GM12864 (cell line): ENCODE results near the gene MPL.

Experiments
- DNase-seq: peaks from one replicate; pipeline ENCODE4 v3.0.0-alpha.2; 2011; ENCODE audit warnings: low read depth
- H3K4me3 ChIP-seq: 2 replicates; pipeline ENCODE4 v1.5.1; 2011; ENCODE audit warnings: mild to moderate bottlenecking, low read depth, low read length, control low read depth
- CTCF ChIP-seq: IDR thresholded peaks from 2 replicates; pipeline ENCODE4 v1.5.1; 2011; ENCODE audit warnings: low read depth, mild to moderate bottlenecking, moderate library complexity, low read length, control low read depth, inconsistent platforms; ENCODE audit errors: missing control alignments

MPL gene

GRCh38 chr1:43302201-43302600 is 35.4 kb upstream of the MPL start:
- TF ChIP-seq CTCF = no peak
- DNase-seq = no peak
- no peak overlapping the region for H3K4me3 ChIP-seq

GRCh38 chr1:43302721-43303470 is 34.7 kb upstream of the MPL start:
- no peak for DNase-seq
- no peak for TF ChIP-seq CTCF
- no peak overlapping the region for H3K4me3 ChIP-seq

GRCh38 chr1:43303471-43304313 is 33.9 kb upstream of the MPL start:
- H3K4me3 ChIP-seq = no peak overlapping the region
- TF ChIP-seq CTCF = no peak
- no peak for DNase-seq

GRCh38 chr1:43304314-43304681 is 33.3 kb upstream of the MPL start:
- DNase-seq = no peak
- no peak overlapping the region for H3K4me3 ChIP-seq
- no peak for TF ChIP-seq CTCF

- no peak for DNase-seq
- no peak for TF ChIP-seq CTCF
- no peak overlapping the region for H3K4me3 ChIP-seq
Observed at GRCh38 chr1:43304771-43305300, 32.8 kb upstream of the MPL start.

- TF ChIP-seq CTCF = no peak
- no peak overlapping the region for H3K4me3 ChIP-seq
- DNase-seq = no peak
Observed at GRCh38 chr1:43305461-43305860, 32.2 kb upstream of the MPL start.
